ENCODE data around the gene CACNB2. TPM values are rescaled to one million over a fixed set of nuclear protein-coding genes. Genes with fewer than 3 reads are reported as not detected.

Gene CACNB2
- total RNA-seq, 1 donor from 2014 or later = 7.6 TPM

- H3K27ac Mint-ChIP-seq = no peak overlapping the region
- H3K9me3 Mint-ChIP-seq = peaks cover 4% of the 10 kb centered on the region
- TF ChIP-seq, protein P1, sequence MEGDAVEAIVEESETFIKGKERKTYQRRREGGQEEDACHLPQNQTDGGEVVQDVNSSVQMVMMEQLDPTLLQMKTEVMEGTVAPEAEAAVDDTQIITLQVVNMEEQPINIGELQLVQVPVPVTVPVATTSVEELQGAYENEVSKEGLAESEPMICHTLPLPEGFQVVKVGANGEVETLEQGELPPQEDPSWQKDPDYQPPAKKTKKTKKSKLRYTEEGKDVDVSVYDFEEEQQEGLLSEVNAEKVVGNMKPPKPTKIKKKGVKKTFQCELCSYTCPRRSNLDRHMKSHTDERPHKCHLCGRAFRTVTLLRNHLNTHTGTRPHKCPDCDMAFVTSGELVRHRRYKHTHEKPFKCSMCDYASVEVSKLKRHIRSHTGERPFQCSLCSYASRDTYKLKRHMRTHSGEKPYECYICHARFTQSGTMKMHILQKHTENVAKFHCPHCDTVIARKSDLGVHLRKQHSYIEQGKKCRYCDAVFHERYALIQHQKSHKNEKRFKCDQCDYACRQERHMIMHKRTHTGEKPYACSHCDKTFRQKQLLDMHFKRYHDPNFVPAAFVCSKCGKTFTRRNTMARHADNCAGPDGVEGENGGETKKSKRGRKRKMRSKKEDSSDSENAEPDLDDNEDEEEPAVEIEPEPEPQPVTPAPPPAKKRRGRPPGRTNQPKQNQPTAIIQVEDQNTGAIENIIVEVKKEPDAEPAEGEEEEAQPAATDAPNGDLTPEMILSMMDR (conservative IDR thresholded peaks at IDR 0.05) = no peak
- H3K27me3 Mint-ChIP-seq = no peaks in the 10 kb centered on the region
- no peak for DNase-seq (ENCODE audit: extremely low spot score, unreplicated experiment)
- H3K4me3 Mint-ChIP-seq = no peak overlapping the region
- H3K4me1 Mint-ChIP-seq (ENCODE audit: unreplicated experiment) = peaks cover 5% of the 10 kb centered on the region
- peaks cover 24% of the 10 kb centered on the region for H3K36me3 Mint-ChIP-seq
These were observed 393.7 kb downstream of the CACNB2 start for GRCh38 chr10:18533896-18534295.

- TF ChIP-seq, protein P1 (conservative IDR thresholded peaks at IDR 0.05) = no peak
- no peaks in the 10 kb centered on the region for H3K9me3 Mint-ChIP-seq
- H3K4me3 Mint-ChIP-seq = no peak overlapping the region
- H3K27ac Mint-ChIP-seq = no peak overlapping the region
- DNase-seq (ENCODE audit: extremely low spot score, unreplicated experiment) = no peak
- peaks cover 29% of the 10 kb centered on the region for H3K36me3 Mint-ChIP-seq
- H3K4me1 Mint-ChIP-seq (ENCODE audit: unreplicated experiment) = no peaks in the 10 kb centered on the region
- no peaks in the 10 kb centered on the region for H3K27me3 Mint-ChIP-seq
These were observed 399.1 kb downstream of the CACNB2 start for GRCh38 chr10:18539335-18539734.

DNA sequence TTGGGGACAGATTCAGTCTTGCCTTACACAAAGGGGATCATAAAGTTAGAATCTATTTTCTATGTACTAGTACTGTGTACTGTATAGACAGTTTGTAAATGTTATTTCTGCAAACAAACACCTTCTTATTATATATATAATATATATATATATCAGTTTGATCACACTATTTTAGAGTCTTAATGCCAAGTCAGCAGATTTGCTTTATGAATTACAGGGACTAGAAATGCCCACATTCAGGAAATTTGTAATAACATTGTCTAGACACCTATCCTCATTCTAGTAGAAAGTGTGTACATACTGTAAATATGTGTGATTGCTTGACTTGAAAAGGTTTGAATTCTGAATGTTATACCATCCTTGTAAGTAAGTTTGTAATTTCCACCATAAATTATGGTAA, 400.0 kb downstream of the CACNB2 start:
- peaks cover 29% of the 10 kb centered on the region for H3K36me3 Mint-ChIP-seq
- TF ChIP-seq, protein P1 (conservative IDR thresholded peaks at IDR 0.05) = no peak
- no peaks in the 10 kb centered on the region for H3K27me3 Mint-ChIP-seq
- no peaks in the 10 kb centered on the region for H3K4me1 Mint-ChIP-seq (ENCODE audit: unreplicated experiment)
- no peak overlapping the region for H3K27ac Mint-ChIP-seq
- no peak overlapping the region for H3K4me3 Mint-ChIP-seq
- no peak for DNase-seq (ENCODE audit: extremely low spot score, unreplicated experiment)
- no peaks in the 10 kb centered on the region for H3K9me3 Mint-ChIP-seq

GRCh38 chr10:18542832-18543231, 402.6 kb downstream of the CACNB2 start:
- no peak overlapping the region for H3K27ac Mint-ChIP-seq
- H3K4me1 Mint-ChIP-seq (ENCODE audit: unreplicated experiment) = no peaks in the 10 kb centered on the region
- H3K9me3 Mint-ChIP-seq = no peaks in the 10 kb centered on the region
- TF ChIP-seq, protein P1 (conservative IDR thresholded peaks at IDR 0.05) = no peak
- H3K36me3 Mint-ChIP-seq = peaks cover 18% of the 10 kb centered on the region
- no peak for DNase-seq (ENCODE audit: extremely low spot score, unreplicated experiment)
- no peaks in the 10 kb centered on the region for H3K27me3 Mint-ChIP-seq
- no peak overlapping the region for H3K4me3 Mint-ChIP-seq

GRCh38 chr10:18545621-18546305, 405.5 kb downstream of the CACNB2 start:
- Mint-ChIP-seq H3K27ac (no peak overlapping the region), H3K36me3 (peaks cover 18% of the 10 kb centered on the region), H3K4me3 (no peak overlapping the region), H3K4me1 (ENCODE audit: unreplicated experiment) (no peaks in the 10 kb centered on the region), H3K27me3 (no peaks in the 10 kb centered on the region), H3K9me3 (no peaks in the 10 kb centered on the region)
- no peak for DNase-seq (ENCODE audit: extremely low spot score, unreplicated experiment)
- TF ChIP-seq, protein P1 (conservative IDR thresholded peaks at IDR 0.05) = no peak
